Common myeloid progenitor, CD34-positive (primary cell): Measurements from ENCODE around the gene MTPN.

ENCODE experiments used
- CTCF ChIA-PET: fragments of 350-600 bp; sonication (Branson Sonifier 250); formaldehyde crosslinking; loops from one replicate; lab custom pipeline; 2021; ENCODE audit warnings: antibody characterized with exemption; lab: Charles Lee
- POLR2A ChIA-PET: fragments of 350-600 bp; sonication (Branson Sonifier 250); formaldehyde crosslinking; loops from one replicate; lab custom pipeline; 2021; ENCODE audit warnings: antibody characterized with exemption; lab: Charles Lee
- DNase-seq, 3 donors: peaks; one replicate each; pipeline versions ENCODE4 v3.0.0 to v3.0.0-alpha.2; 2013
- H3K27ac ChIP-seq, 2 experiments: 1 replicate in 1 of 2; 2 replicates in 1 of 2; pipeline ENCODE4 v1.7.0; 2013; ENCODE audit warnings: inconsistent platforms in 2 of 2, low read length in 2 of 2, mild to moderate bottlenecking in 2 of 2, low read depth in 1 of 2, moderate library complexity in 1 of 2; ENCODE audit not compliant: severe bottlenecking in 2 of 2, insufficient read depth in 1 of 2, poor library complexity in 1 of 2
- H3K27me3 ChIP-seq, 5 experiments: replicated peaks in 2 of 5; 1 replicate in 3 of 5; 2 replicates in 2 of 5; pipeline versions ENCODE4 v1.6.1 to v1.7.0; 2013; ENCODE audit warnings: low read length in 4 of 5, mild to moderate bottlenecking in 2 of 5, moderate library complexity in 2 of 5, inconsistent platforms in 1 of 5; ENCODE audit not compliant: insufficient read depth in 5 of 5, control insufficient read depth in 4 of 5
- H3K36me3 ChIP-seq, 4 experiments: 1 replicate in 2 of 4; 2 replicates in 2 of 4; pipeline versions ENCODE4 v1.6.1 to v1.7.0; 2013; ENCODE audit warnings: low read length in 3 of 4, control low read depth in 1 of 4, mild to moderate bottlenecking in 1 of 4; ENCODE audit not compliant: control insufficient read depth in 4 of 4, insufficient read depth in 4 of 4
- H3K4me1 ChIP-seq, 4 experiments: 1 replicate in 3 of 4; 2 replicates in 1 of 4; pipeline versions ENCODE4 v1.6.1 to v1.7.1; 2013; ENCODE audit warnings: low read length in 3 of 4, mild to moderate bottlenecking in 3 of 4, control low read depth in 1 of 4, inconsistent platforms in 1 of 4, moderate library complexity in 1 of 4; ENCODE audit not compliant: control insufficient read depth in 4 of 4, insufficient read depth in 4 of 4; ENCODE audit errors: control extremely low read depth in 1 of 4
- H3K4me3 ChIP-seq, 7 experiments: 1 replicate in 4 of 7; 2 replicates in 3 of 7; pipeline versions ENCODE4 v1.5.1 to v1.7.0; 2013; ENCODE audit warnings: mild to moderate bottlenecking in 7 of 7, low read length in 6 of 7, moderate library complexity in 6 of 7, inconsistent platforms in 2 of 7, low read depth in 2 of 7, control low read depth in 1 of 7; ENCODE audit not compliant: insufficient read depth in 4 of 7, control insufficient read depth in 1 of 7; ENCODE audit errors: extremely low read depth in 1 of 7
- H3K9me3 ChIP-seq, 5 experiments: 1 replicate in 4 of 5; 2 replicates in 1 of 5; pipeline versions ENCODE4 v1.6.1 to v1.7.1; 2013; ENCODE audit warnings: low read length in 4 of 5, mild to moderate bottlenecking in 2 of 5, inconsistent platforms in 1 of 5, low read depth in 1 of 5, moderate library complexity in 1 of 5; ENCODE audit not compliant: control insufficient read depth in 4 of 5, insufficient read depth in 2 of 5; ENCODE audit errors: control extremely low read depth in 1 of 5
- WGBS: methylation state at CpG from one replicate; pipeline ENCODE4 v1.1.5; 2013; ENCODE audit not compliant: insufficient coverage; 5-methylcytosine and 5-hydroxymethylcytosine counted together

Gene MTPN

GRCh38 chr7:135925210-135925609, 51.9 kb downstream of the MTPN start:
- no peak for DNase-seq
- H3K36me3 ChIP-seq, result peaks cover 6 to 34% (median 19%) of the 10 kb centered on the region in 4 experiments
- POLR2A ChIA-PET, result interaction anchor here (0.9 kb wide), 1 partner anchor 13 kb away, joined by 3 read pairs; no protein-coding TSS in a partner anchor
- H3K27me3 ChIP-seq, result no peaks in the 10 kb centered on the region
- H3K4me3 ChIP-seq, result no peak overlapping the region
- WGBS, result 82% methylated on average over 3 of the region's 3 CpGs
- no peaks in the 10 kb centered on the region for H3K9me3 ChIP-seq
- CTCF ChIA-PET, result interaction anchor here (0.9 to 1.2 kb wide), 2 partner anchors 17 to 82 kb away, joined by 3 to 4 read pairs; no protein-coding TSS in a partner anchor
- H3K27ac ChIP-seq, result no peak overlapping the region
- peaks cover 0 to 5% (median 2%) of the 10 kb centered on the region in 4 experiments for H3K4me1 ChIP-seq

- Histone ChIP-seq H3K36me3 (peaks cover 3 to 27% (median 15%) of the 10 kb centered on the region in 4 experiments), H3K27me3 (no peaks in the 10 kb centered on the region), H3K9me3 (no peaks in the 10 kb centered on the region), H3K4me1 (peaks cover 0 to 5% (median 3%) of the 10 kb centered on the region in 4 experiments), H3K27ac (no peak overlapping the region), H3K4me3 (no peak overlapping the region)
- WGBS, result 77% methylated on average over 3 of the region's 3 CpGs
- ChIA-PET CTCF (interaction anchor here (1.2 kb wide), 1 partner anchor 18 kb away, joined by 3 read pairs; no protein-coding TSS in a partner anchor), POLR2A (no interaction called here)
- DNase-seq, result no peak
Measured at GRCh38 chr7:135924302-135924701, 52.9 kb downstream of the MTPN start.

GRCh38 chr7:135922263-135922662, 54.9 kb downstream of the MTPN start:
- Histone ChIP-seq H3K9me3 (peaks cover 0 to 2% (median 0%) of the 10 kb centered on the region in 5 experiments), H3K4me1 (peaks cover 0 to 14% (median 5%) of the 10 kb centered on the region in 4 experiments), H3K27ac (no peak overlapping the region), H3K27me3 (no peaks in the 10 kb centered on the region), H3K4me3 (no peak overlapping the region), H3K36me3 (peaks cover 3 to 9% (median 6%) of the 10 kb centered on the region in 4 experiments)
- POLR2A ChIA-PET, result no interaction called here
- no CpG with 5 or more reads among the region's 3 CpGs for WGBS
- DNase-seq, result no peak
- CTCF ChIA-PET, result interaction anchor here (0.9 kb wide), 1 partner anchor 87 kb away, joined by 3 read pairs; no protein-coding TSS in a partner anchor

GRCh38 chr7:135920478-135920877, 56.7 kb downstream of the MTPN start:
- H3K36me3 ChIP-seq, result peaks cover 0 to 3% (median 0%) of the 10 kb centered on the region in 4 experiments
- WGBS, result 60% methylated on average over 3 of the region's 7 CpGs
- H3K27ac ChIP-seq, result no peak overlapping the region
- CTCF ChIA-PET, result interaction anchor here (0.9 to 1.2 kb wide), 2 partner anchors 9 to 90 kb away, joined by 3 to 5 read pairs; no protein-coding TSS in a partner anchor
- H3K9me3 ChIP-seq, result peaks cover 0 to 7% (median 2%) of the 10 kb centered on the region in 5 experiments
- peaks cover 0 to 14% (median 5%) of the 10 kb centered on the region in 4 experiments for H3K4me1 ChIP-seq
- DNase-seq, result peak in 1 of 3 donors; percentile 27
- POLR2A ChIA-PET, result no interaction called here
- peak overlapping the region in 2 of 7 experiments; percentile 31 to 64 for H3K4me3 ChIP-seq
- H3K27me3 ChIP-seq, result no peaks in the 10 kb centered on the region

GRCh38 chr7:135919071-135919841, 57.9 kb downstream of the MTPN start:
- Histone ChIP-seq H3K4me3 (no peak overlapping the region), H3K27me3 (no peaks in the 10 kb centered on the region), H3K4me1 (peaks cover 0 to 14% (median 5%) of the 10 kb centered on the region in 4 experiments), H3K36me3 (no peaks in the 10 kb centered on the region), H3K9me3 (peaks cover 0 to 7% (median 2%) of the 10 kb centered on the region in 5 experiments), H3K27ac (no peak overlapping the region)
- CTCF ChIA-PET, result interaction anchor here (1.0 to 1.3 kb wide), 2 partner anchors 88 to 90 kb away, joined by 3 to 4 read pairs; no protein-coding TSS in a partner anchor
- no peak for DNase-seq
- 74% methylated on average over 9 of the region's 10 CpGs for WGBS
- POLR2A ChIA-PET, result no interaction called here

GRCh38 chr7:135918134-135918533, 59.0 kb downstream of the MTPN start:
- Histone ChIP-seq H3K36me3 (no peaks in the 10 kb centered on the region), H3K4me3 (no peak overlapping the region), H3K9me3 (peaks cover 0 to 7% (median 2%) of the 10 kb centered on the region in 5 experiments), H3K4me1 (peaks cover 0 to 14% (median 5%) of the 10 kb centered on the region in 4 experiments), H3K27ac (no peak overlapping the region), H3K27me3 (no peaks in the 10 kb centered on the region)
- 28% methylated on average over 4 of the region's 5 CpGs for WGBS
- ChIA-PET POLR2A (no interaction called here), CTCF (no interaction called here)
- DNase-seq, result no peak

- Histone ChIP-seq H3K36me3 (no peaks in the 10 kb centered on the region), H3K9me3 (peaks cover 0 to 7% (median 2%) of the 10 kb centered on the region in 5 experiments), H3K27ac (no peak overlapping the region), H3K27me3 (no peaks in the 10 kb centered on the region), H3K4me3 (no peak overlapping the region), H3K4me1 (peaks cover 0 to 14% (median 5%) of the 10 kb centered on the region in 4 experiments)
- CTCF ChIA-PET, result no interaction called here
- no CpG with 5 or more reads among the region's 7 CpGs for WGBS
- peak; percentile 78 to 96 (median 94) for DNase-seq
- POLR2A ChIA-PET, result no interaction called here
Measured at GRCh38 chr7:135917721-135918120, 59.4 kb downstream of the MTPN start.
